Endometrial microvascular endothelial cells (primary cell): Measurements from ENCODE around the gene MFN1. TPM values are rescaled to one million over a fixed set of nuclear protein-coding genes. Genes with fewer than 3 reads are reported as not detected.
"Not testable (repeated sequence)": the region's sequence is repeated elsewhere in the genome, so short reads cannot be mapped to it uniquely, and the experiment has no call there.

Source experiments
- in situ Hi-C: cut with HindIII; loops from 2 replicates; pipeline ENCODE4 v1.10.0; 2017; ENCODE audit warnings: low sequenced_read_pairs, low pct_unique_long_range_greater_than_20kb; ENCODE audit errors: inconsistent ontology term
- total RNA-seq: library from RNA; depleted of rRNA; stranded (reverse); fragments of >200 nt; gene quantifications from one replicate; pipeline ENCODE4 v1.2.3, GENCODE V29; 2015; ENCODE audit errors: inconsistent ontology term

Gene MFN1
- 38.5 TPM for total RNA-seq

DNA sequence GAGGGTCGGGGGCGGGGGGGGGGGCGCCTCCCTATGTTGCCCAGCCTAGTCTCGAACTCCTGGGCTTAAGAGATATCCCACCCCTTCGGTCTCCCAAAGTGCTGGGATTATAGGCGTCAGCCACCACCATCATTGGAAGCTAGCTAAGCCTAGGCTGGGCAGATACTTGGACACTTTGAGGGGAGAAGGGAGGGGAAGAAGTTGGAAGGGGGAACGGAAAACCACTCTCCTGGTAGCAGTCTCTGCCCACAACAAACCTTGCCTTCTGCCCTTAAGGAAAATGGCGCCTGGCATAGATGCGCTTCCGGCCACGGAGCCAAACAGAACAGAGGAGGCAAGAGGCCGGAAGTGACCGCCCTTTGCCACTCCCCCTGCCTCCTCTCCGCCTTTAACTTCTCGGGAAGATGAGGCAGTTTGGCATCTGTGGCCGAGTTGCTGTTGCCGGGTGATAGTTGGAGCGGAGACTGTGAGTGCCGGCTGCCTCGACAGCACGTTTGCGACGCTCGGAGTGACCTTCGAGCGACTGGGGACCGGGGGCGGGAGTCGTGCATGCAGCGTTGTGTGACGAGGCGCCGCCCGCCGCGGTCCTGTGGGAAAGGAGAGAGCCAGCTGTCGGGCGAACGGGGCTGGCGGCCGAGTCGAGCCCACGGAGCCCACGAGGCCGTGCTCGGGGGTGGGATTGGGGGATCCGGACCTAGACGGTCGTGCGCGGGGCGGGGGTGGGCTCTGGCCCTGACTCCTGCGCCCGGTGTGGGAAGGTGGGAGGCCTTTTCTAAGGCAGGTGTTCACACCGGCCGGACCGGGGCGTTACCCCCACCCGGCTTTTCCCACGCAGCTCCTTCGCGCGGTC, at the start of gene MFN1:
MFN1 (plus strand) TSS at position 365 of the 850 bp plus-strand sequence. CDS start 1,143 bp downstream, outside the sequence.
- in situ Hi-C loops: no loop called here

DNA sequence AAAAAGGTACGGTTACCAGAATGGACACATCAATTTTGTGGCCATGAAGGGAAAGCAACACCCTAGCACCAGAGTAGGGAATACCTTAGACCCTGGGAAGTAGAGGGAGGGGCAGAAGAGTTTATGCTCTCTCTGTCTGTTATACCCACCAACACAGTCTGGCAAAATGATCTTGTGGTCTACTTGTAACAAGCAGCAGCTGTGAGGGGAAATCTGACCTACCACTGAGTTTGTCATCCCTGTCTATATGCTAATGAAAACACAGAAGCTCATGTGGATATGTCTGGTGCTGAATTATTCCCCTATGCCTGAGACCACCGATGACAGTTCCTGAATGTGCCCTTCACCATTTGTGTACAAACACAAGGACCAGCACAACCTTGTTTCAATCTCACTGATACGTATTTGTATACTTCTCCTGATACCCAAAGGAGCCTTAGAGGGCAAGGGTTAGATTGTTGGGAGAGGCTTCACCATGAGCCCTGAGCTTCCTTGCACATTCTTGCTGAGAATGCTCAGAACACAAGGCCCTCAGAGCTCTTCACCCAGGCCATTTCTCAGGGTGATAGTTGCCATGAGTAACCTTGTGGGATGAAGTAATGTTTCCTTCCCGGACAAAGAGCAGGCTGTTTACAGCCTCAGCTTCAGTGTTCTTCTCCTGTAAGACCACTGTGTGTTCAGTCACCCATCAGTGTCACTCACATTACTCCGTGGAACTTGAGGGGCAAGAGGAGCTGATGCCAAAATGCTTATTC, 49.4 kb upstream of the MFN1 start:
- in situ Hi-C loops: no loop called here

DNA sequence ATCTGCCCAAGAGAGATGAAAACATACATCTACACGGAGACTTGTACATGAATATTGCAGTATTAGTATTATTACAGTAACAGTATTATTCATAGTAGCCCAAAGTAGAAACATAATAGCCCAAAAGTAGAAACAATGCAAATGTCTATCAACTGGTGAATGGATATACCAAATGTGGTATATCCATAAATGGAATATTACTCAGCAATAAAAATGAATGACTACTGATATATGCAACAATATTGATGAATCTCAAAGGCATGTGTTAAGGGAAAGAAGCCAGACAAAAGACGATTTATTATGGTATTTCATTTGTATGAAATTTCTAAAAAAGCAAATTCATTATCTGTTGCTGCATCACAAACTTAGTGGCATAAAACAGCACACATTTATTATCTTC, 48.2 kb upstream of the MFN1 start:
- in situ Hi-C loops: no loop called here

DNA sequence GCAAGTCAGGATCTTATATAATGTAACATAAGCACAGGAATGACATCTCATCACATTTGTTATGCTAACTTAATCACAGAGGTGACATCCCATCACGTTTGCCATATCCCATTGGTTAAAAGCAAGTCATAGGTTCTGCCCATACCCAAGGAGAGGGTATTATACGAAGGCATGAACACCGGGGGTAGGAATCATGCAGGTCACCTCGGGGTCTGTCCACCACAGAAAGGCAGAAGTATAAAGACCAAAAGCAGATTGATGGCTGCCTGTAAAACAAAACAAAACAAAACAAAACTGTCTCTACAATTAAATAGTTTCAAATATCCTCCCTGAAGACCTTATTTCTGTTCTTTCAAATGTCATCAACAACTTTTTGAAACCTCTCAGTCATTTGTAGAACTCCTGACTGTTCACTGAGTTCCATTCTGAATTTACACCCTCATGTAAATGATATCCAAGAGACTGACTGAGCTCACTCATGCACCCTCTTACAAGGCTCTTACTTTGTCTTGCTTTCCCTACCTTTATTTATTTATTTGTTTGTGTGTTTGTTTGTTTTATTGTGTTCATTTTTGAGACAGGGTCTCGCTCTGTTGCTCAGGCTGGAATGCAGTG, 47.4 kb upstream of the MFN1 start:
- in situ Hi-C loops: no loop called here

DNA sequence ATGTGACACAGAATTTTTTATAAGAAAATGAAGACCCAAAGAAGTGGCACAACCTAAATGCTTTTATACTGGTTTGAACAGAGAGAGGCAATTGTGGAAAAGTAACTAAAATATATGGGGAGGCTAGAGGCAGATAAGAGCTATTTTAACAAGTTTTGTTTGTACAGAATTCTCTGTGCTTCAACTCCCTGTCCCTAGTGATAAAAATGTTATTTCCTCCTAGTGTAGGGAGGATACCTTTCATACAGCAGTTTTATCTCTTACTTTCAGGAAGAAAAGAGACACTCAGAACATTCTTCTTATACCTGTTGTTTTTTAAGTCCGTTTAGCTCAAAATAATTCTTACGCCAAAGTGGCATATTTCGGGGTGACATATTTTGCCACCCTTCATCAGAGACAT, 45.9 kb upstream of the MFN1 start:
- in situ Hi-C loops: no loop called here

DNA sequence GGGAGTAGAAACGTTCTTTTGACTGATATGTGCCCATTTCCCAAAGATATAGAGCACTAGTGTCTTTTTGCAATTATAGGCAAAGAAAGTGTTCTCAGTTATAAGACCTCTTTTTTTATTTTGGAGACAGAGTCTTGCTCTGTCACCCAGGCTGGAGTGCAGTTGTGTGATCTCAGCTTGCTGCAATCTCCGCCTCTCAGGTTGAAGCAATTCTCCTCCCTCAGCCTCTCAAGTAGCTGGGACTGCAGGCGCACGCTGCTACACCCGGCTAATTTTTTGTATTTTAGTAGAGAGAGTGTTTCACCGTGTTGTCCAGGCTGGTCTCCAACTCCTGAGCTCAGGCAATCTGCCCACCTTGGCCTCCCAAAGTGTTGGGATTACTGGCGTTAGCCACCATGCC, 45.4 kb upstream of the MFN1 start:
- in situ Hi-C loops: no loop called here

DNA sequence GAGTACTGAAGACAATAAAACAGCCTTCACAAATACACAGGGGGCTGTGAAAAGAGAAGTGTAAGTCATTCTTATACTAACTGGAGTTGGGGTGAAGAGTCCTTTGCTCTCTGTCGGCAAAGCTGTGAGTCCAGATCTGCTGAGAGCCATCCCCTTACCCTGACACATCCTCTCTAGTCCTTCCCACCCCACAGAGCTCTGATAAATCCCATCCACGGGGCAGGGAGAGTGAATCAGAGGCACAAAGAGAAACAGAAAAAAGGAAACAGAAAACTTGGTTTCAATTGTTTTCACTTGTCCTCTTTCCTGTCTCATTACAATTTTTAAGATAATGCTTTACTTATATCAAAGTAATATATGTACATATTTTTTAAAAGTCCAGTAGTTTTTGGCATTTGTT, 42.9 kb upstream of the MFN1 start:
- in situ Hi-C loops: no loop called here

DNA sequence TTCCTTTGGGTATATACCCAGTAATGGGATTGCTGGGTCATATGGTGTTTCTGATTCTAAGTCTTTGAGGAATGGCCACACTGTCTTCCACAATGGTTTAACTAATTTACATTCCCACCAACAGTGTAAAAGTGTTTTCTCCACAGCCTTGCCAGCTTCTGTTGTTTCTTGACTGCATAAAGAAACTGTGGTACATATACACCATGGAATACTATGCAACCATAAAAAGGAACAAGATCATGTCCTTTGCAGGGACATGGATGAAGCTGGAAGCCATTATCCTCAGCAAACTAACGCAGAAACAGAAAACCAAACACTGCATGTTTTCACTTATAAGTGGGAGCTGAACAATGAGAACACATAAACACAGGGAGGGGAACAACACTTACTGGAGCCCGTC, 40.1 kb upstream of the MFN1 start:
- in situ Hi-C loops: not testable (repeated sequence)

DNA sequence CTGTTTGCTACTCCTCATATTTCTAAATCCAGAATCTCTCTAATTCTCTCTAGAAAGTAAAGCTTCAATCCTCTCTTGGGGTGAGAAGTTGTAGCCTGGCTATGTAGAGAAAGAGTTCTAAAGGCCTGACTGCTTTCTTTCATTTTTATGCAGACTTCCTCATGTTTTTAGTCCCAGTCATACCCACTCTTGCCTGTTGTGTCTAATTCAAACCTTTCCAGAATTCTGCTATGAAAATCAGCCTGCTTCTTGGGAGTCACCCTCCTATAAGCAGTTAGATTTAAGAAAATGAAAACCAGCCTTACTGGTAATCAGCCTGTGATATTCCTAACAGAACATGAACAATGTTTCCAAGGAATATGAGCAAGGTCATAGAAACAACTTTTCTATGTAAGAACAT, 39.5 kb upstream of the MFN1 start:
- in situ Hi-C loops: no loop called here

DNA sequence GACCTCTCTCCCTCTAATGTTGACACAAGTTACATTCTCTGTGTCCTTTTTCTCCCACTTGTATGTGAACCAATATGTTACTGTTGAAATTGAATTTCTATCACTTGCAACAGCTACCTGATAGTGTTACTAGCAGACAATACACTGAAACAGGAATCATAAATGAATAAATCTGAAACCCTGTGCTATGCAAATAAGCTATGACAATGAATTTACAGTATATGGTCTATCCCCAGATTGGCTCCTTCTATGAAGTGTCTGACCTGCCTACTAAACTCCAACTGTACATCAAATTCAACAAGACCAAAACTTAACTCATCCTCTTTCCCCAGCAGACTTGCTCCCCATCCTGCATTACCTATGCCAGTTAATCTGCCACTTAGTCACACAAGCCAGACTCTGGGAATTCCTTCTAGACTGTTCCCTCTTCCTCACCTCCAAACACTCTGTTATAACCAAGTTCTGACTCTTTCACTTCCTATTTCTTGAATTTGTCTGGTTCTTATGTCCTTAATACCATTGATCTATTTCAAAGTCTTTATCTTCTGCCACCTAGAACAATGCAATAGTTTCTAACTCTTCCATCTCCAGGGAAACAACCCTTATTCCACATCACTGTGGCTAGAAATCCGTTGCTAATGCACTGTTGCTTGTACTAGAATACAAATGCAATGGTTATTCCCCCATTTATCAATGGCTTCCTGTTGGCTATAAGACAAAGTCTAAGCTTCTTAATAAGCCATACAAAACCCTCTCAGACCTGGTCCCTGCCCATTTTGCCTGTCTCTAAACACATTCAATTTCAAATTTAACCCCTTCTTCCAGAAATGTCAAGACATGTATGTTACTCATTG, 38.1 kb upstream of the MFN1 start:
- in situ Hi-C loops: no loop called here

DNA sequence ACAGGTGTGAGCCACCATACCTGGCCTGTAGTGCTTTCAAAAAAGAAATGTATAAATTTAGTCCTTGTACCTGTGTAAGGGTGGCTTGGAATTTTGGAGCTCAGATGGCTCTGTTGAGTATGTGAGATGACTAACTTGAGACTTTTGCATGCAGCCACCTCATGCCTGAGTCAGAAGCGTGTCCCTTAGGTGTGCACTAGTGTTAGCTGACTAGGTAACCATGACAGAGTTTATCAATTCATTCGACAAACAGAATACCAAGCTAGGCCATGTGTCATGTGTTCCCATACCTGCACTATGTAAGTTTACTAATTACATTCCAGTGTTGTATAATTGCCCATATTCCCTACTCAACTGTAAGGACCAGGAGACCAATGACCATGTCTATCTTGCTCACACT, 28.6 kb upstream of the MFN1 start:
- in situ Hi-C loops: no loop called here

DNA sequence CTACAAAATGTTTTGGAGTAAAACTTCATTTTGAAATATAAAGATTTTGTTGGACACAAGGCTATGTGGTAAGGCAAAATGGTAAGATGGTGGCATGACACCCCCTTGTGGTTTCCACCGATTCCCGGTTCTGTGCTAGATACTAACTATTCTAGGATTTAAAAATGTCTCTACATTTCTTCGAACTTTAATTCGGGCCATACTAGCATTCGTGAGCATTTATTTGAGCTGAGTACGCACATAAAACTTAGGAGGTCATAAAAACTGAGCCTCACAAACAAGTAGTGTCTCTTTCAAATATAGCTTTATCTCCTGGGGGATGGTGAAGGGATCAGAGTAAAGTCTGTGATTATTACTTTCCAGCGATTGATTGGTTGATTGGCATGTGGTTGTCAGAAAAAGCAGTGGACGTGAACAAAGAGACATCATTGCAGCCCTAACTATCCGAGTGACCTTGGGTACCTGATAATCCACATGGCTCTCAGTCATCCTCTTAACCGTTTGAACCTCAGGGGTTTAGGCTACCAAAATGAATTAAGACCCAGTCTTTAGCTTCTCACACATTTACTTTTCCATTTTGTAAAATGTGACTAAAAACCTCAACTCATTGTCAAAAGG, 25.7 kb upstream of the MFN1 start:
- in situ Hi-C loops: no loop called here

DNA sequence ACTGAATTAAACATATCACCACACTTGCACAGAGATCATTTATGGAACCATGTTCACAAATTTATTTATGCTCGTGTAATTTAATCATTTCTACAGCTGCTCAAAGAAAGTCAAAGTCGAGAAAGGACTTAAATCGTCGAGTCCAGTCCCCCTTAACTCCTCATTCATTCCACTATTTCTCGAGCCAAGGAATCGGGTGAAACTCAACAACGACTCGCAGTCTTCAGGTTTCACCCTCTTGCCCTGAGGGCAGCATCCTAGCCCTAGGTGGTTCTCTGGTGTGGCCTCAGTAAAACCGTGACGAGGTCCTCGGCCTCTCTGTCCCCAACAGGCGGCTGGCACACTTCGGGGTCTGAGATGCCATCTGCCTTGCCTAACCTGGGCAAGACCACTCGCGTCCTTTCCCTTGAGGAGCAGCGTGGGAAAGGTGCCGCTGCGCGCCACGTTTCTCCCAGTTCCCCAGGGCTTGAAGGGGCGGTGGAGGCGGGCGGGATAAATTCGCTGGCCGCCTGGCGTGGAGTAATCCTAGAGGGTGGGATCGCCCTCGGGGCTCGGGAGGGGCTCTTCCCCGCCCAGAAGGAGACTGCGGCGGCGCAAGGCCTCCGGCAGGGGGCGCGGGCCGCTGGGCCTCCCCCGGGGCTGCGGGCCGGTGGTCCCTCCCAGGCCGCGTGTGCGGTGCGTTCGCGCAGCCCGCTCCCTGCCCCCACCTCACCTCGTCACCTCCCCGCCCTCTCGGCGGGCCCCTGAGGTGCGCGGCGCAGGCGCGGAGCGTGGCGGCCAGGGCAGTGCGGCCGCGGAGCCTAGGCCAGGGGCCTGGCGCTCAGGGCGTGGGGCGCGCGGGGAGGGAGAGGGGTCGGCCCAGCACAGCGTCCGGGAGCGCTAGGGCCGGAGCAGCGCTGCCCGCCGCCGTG, 25.0 kb upstream of the MFN1 start, which contains the start of gene ZNF639:
ZNF639 (plus strand) TSS at position 746 of the 911 bp plus-strand sequence. CDS start 5,263 bp downstream, outside the sequence.
- in situ Hi-C loops: no loop called here

DNA sequence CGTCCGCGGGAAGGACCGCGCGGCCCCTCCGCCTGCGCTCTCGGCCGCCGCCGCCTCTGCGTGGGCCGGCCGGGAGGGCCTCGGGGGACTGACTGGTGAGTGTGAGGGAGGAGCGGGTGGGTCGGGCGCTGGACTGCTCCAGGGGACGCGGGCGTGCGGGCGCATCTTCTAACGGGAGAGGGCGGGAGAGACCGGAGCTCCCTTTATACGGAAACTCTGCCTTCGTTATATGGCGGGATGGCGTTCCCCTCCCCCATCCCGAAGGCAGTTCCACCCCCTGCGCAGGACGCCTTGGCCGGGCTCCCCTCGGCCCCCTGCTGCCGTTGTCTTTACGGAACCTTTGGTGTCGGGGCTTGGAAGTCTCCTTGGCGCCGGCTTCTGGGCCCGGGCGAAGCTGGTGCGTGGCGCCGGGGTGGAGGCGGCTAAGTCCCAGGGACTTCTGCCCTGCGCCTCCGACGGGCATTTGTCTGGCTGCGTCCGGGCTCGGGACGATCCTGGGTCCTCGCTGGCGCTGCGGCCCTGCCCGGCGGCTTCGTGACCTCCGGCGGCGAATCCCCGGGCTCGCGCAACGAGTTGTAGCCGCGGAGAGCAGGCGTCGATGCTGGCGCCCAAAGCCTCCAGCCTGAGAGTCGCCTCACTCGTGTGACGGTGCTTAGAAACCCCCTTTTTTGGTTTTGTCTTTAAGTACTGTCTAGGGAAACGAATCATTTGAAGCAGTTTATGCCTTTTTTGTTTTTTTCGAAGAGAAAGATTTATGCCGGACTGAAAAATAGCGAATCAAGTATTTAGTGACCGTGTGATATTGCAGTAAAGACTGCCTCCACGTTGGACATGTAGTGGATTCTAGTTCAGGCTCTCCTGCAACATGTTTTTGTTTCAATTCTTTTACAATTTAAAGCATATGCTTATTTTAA, 24.1 kb upstream of the MFN1 start:
- in situ Hi-C loops: no loop called here

DNA sequence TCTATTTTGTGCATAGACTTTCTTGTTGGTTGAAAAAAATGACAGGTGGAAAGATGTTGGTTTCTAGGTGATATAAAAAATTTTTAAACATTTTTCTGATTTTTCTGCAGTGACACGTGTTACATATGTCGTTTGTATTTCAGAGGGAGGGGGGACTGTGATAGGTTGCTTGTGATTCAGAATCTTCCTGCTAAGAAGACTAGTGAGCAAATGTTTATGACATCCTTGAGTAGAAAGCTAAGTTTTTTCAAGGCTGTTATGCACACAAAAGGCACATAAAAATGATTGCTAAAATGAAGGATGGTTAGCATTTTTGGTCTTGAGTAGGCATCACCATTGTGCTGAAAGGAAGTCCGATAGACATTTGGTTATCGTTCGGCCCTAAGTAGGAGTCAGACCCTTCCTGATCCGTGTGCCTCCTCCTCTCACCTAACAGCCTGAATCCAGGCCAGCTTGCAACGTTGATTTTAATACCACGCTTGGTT, 23.2 kb upstream of the MFN1 start:
- in situ Hi-C loops: no loop called here

DNA sequence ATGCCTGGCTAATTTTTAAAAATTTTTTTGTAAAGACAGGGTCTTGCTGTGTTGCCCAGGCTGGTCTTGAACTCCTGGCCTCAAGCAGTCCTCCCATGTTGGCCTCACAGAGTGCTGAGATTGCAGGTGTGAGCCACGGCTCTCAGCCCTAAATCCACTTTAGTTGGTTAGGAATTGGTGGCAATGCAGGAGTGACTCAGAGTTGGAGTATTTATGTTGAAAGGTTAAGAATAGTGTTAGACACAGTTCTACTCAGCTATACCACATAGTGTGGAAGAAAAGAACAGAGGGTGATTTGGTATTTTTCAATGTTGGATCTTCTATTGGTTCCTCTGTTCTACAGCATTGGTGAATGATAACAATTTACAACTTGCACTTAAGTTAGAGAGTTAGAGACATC, 17.1 kb upstream of the MFN1 start:
- in situ Hi-C loops: no loop called here
